ENCODE data around the gene TRAF4. TPM values are rescaled to one million over a fixed set of nuclear protein-coding genes. Genes with fewer than 3 reads are reported as not detected.

The TRAF4 gene
- total RNA-seq, 1 experiment from 2014 or later, result 268 TPM

DNA sequence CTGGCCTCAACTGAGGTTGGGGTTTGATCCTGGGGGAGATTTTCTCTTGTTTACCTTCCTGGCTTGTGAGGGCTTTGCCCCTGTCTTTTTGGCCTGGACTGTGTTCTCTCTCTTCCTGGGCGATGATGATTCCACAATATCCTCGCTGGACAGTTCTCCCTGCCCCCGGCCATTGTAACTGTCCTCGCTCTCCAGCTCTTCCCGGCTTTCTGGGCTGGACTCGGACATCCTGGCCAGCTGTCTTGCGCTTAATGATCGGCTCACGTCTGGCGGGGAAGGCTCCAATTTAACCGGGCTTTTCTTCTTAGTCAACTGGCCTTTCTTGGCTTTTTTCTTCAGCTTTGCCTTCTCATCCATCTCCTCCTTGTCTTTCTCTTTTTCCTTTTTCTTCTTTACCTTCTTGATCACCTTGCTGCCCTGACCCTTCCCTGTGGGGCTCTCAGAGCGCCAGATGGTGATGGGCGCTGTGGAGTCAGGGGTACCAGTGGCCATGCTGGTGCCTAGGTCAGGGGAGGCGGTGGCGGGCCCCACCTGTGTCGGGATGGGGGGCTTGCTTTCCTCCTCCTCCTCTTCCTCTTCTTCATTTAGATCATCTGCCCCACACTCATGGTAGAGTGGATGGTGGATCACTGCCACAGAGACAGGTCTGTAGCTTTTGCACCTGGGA is 40.1 kb upstream of the TRAF4 start:
- H3K9me3 Mint-ChIP-seq, result no peaks in the 10 kb centered on the region
- DNase-seq (ENCODE audit: low spot score) (no peak), ATAC-seq (no peak)
- H3K36me3 Mint-ChIP-seq, result peaks cover 44% of the 10 kb centered on the region
- H3K4me1 Mint-ChIP-seq, result peaks cover 29% of the 10 kb centered on the region
- ChIA-PET CTCF (interaction anchor here (0.8 to 1.9 kb wide), 4 partner anchors 16 to 57 kb away, joined by 3 to 7 read pairs (median 4); partner anchors contain the start of genes RPL23A and TLCD1), POLR2A (interaction anchor here (1.1 kb wide), 1 partner anchor 41 kb away, joined by 5 read pairs; no protein-coding TSS in a partner anchor)
- no peak overlapping the region for H3K4me3 Mint-ChIP-seq
- TF ChIP-seq, protein P1, sequence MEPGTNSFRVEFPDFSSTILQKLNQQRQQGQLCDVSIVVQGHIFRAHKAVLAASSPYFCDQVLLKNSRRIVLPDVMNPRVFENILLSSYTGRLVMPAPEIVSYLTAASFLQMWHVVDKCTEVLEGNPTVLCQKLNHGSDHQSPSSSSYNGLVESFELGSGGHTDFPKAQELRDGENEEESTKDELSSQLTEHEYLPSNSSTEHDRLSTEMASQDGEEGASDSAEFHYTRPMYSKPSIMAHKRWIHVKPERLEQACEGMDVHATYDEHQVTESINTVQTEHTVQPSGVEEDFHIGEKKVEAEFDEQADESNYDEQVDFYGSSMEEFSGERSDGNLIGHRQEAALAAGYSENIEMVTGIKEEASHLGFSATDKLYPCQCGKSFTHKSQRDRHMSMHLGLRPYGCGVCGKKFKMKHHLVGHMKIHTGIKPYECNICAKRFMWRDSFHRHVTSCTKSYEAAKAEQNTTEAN (CRISPR knock-in tag; IDR thresholded peaks at IDR 0.05), result no peak
- TF ChIP-seq CBFB (CRISPR knock-in tag; IDR thresholded peaks at IDR 0.05; ENCODE audit: low read depth) (no peak), ATF3 (CRISPR knock-in tag; conservative IDR thresholded peaks at IDR 0.05) (no peak), NR3C1 (CRISPR knock-in tag; conservative IDR thresholded peaks at IDR 0.05; ENCODE audit: low read depth) (no peak), ZNF423 (CRISPR knock-in tag; IDR thresholded peaks at IDR 0.05) (no peak), NR2C2 (CRISPR knock-in tag; IDR thresholded peaks at IDR 0.05) (no peak), JAZF1 (CRISPR knock-in tag; IDR thresholded peaks at IDR 0.05) (no peak), NFYB (CRISPR knock-in tag; conservative IDR thresholded peaks at IDR 0.05; ENCODE audit: low read depth) (no peak)
- TF ChIP-seq, protein P2, sequence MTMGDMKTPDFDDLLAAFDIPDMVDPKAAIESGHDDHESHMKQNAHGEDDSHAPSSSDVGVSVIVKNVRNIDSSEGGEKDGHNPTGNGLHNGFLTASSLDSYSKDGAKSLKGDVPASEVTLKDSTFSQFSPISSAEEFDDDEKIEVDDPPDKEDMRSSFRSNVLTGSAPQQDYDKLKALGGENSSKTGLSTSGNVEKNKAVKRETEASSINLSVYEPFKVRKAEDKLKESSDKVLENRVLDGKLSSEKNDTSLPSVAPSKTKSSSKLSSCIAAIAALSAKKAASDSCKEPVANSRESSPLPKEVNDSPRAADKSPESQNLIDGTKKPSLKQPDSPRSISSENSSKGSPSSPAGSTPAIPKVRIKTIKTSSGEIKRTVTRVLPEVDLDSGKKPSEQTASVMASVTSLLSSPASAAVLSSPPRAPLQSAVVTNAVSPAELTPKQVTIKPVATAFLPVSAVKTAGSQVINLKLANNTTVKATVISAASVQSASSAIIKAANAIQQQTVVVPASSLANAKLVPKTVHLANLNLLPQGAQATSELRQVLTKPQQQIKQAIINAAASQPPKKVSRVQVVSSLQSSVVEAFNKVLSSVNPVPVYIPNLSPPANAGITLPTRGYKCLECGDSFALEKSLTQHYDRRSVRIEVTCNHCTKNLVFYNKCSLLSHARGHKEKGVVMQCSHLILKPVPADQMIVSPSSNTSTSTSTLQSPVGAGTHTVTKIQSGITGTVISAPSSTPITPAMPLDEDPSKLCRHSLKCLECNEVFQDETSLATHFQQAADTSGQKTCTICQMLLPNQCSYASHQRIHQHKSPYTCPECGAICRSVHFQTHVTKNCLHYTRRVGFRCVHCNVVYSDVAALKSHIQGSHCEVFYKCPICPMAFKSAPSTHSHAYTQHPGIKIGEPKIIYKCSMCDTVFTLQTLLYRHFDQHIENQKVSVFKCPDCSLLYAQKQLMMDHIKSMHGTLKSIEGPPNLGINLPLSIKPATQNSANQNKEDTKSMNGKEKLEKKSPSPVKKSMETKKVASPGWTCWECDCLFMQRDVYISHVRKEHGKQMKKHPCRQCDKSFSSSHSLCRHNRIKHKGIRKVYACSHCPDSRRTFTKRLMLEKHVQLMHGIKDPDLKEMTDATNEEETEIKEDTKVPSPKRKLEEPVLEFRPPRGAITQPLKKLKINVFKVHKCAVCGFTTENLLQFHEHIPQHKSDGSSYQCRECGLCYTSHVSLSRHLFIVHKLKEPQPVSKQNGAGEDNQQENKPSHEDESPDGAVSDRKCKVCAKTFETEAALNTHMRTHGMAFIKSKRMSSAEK (CRISPR knock-in tag; IDR thresholded peaks at IDR 0.05; ENCODE audit: borderline replicate concordance), result no peak
- H3K27me3 Mint-ChIP-seq (ENCODE audit: low read depth), result no peaks in the 10 kb centered on the region
- H3K27ac Mint-ChIP-seq, result peak overlapping the region; percentile 15

DNA sequence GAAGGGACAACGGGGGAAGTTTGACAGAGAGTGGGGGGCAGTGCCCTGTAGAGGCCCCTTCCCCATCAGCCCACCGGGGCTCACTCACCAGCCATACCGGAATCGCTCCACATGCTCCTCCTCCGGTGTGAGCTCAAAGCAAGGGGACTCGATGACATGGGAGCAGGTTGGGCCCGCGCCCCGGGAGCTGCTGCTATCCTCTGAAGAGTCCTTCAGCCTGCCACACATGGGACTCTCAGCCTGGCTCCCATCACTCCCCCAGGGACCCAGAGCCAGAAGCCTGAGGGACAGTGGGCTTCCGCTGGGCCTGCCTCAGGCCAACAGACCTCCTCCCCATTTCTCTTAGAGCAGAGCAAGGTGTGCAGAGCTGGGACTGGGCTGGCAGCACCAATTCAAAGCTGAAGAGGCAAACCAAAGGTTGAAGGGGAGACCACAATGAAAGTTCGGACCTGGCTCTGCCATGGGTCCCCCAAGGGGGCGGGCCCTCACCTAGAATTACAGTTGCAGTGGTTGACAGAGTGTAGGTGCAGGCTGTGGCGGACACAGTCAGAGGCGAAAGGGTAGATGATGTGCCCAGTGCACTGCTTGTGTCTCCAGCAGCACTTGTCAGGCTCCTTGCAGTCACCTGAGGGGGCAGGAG is 39.5 kb upstream of the TRAF4 start:
- ATAC-seq (no peak), DNase-seq (ENCODE audit: low spot score) (no peak)
- TF ChIP-seq TCF7 (CRISPR knock-in tag; IDR thresholded peaks at IDR 0.05; ENCODE audit: low read depth) (no peak), E2F1 (CRISPR knock-in tag; IDR thresholded peaks at IDR 0.05) (no peak), PRRX2 (CRISPR knock-in tag; IDR thresholded peaks at IDR 0.05) (no peak), PREB (CRISPR knock-in tag; IDR thresholded peaks at IDR 0.05; ENCODE audit: borderline replicate concordance) (no peak), TEAD4 (CRISPR knock-in tag; IDR thresholded peaks at IDR 0.05) (no peak)
- Mint-ChIP-seq H3K27ac (peak overlapping the region; percentile 32), H3K27me3 (ENCODE audit: low read depth) (no peaks in the 10 kb centered on the region), H3K4me1 (peaks cover 29% of the 10 kb centered on the region), H3K9me3 (no peaks in the 10 kb centered on the region), H3K4me3 (no peak overlapping the region), H3K36me3 (peaks cover 39% of the 10 kb centered on the region)
- POLR2A ChIA-PET, result interaction anchor here (0.8 to 1.3 kb wide), 6 partner anchors 15 to 127 kb away, joined by 3 to 5 read pairs (median 4); partner anchors contain the start of genes ALDOC, BLTP2, NEK8 and RPL23A
- CTCF ChIA-PET, result interaction anchor here (0.6 to 1.5 kb wide), 4 partner anchors 15 to 60 kb away, joined by 3 to 6 read pairs (median 4); partner anchors contain the start of genes BLTP2 and RPL23A

All from WTC11 (cell line).